GM21723 (cell line): ENCODE results near the gene CMTR2.

Experiments used
- ATAC-seq: cut with Tn5 transposase; IDR thresholded peaks from one replicate; pipeline ENCODE4 v1.9.1; 2021; ENCODE audit warnings: mild to moderate bottlenecking, moderate library complexity; ENCODE audit not compliant: unreplicated experiment

Gene CMTR2

GRCh38 chr16:71276589-71277334, 12.4 kb downstream of the CMTR2 start:
- ATAC-seq, result no peak

- ATAC-seq, result no peak
These were observed 15.8 kb downstream of the CMTR2 start for GRCh38 chr16:71273384-71273783.

GRCh38 chr16:71264299-71264698, 24.9 kb downstream of the CMTR2 start:
- no peak for ATAC-seq

GRCh38 chr16:71263582-71263981, 25.6 kb downstream of the CMTR2 start:
- ATAC-seq, result no peak

GRCh38 chr16:71262391-71262790, 26.8 kb downstream of the CMTR2 start:
- no peak for ATAC-seq

- ATAC-seq, result no peak
These were observed 28.2 kb downstream of the CMTR2 start for GRCh38 chr16:71260995-71261394.

GRCh38 chr16:71259086-71259485, 30.1 kb downstream of the CMTR2 start:
- ATAC-seq, result no peak

- no peak for ATAC-seq
These were observed 30.8 kb downstream of the CMTR2 start for GRCh38 chr16:71258372-71258771.

- ATAC-seq, result no peak
These were observed 31.4 kb downstream of the CMTR2 start for GRCh38 chr16:71257768-71258167.

- ATAC-seq, result no peak
These were observed 33.5 kb downstream of the CMTR2 start for GRCh38 chr16:71255721-71256120.

- no peak for ATAC-seq
These were observed 34.2 kb downstream of the CMTR2 start for GRCh38 chr16:71254832-71255525.

- ATAC-seq, result no peak
These were observed 38.6 kb downstream of the CMTR2 start for GRCh38 chr16:71250461-71251235.

- no peak for ATAC-seq
These were observed 39.8 kb downstream of the CMTR2 start for GRCh38 chr16:71249399-71249798.

- no peak for ATAC-seq
These were observed 41.7 kb downstream of the CMTR2 start for GRCh38 chr16:71247478-71247877.

- no peak for ATAC-seq
These were observed 42.9 kb downstream of the CMTR2 start for GRCh38 chr16:71246309-71246708.

- no peak for ATAC-seq
These were observed 44.7 kb downstream of the CMTR2 start for GRCh38 chr16:71244521-71244920.

GRCh38 chr16:71242601-71243000, 46.6 kb downstream of the CMTR2 start:
- no peak for ATAC-seq

- no peak for ATAC-seq
These were observed 47.2 kb downstream of the CMTR2 start for GRCh38 chr16:71242036-71242435.
